ENCODE data around the gene MEF2B. TPM values are rescaled to one million over a fixed set of nuclear protein-coding genes. Genes with fewer than 3 reads are reported as not detected.

MEF2B gene
- total and polyA plus RNA-seq, 4 donors: 0.88 to 3.5 (median 1.7) TPM; not detected in 1

GRCh38 chr19:19209372-19209771, 39.3 kb upstream of the MEF2B start:
- DNase-seq (ENCODE audit: low read depth in 4 of 6, low spot score in 6 of 6): no peak
- peaks cover 4% of the 10 kb centered on the region for H3K36me3 ChIP-seq (ENCODE audit: control insufficient read depth, insufficient read depth, low read length)
- H3K9me3 ChIP-seq (ENCODE audit: control insufficient read depth, insufficient read depth, low read length): no peaks in the 10 kb centered on the region
- peaks cover 77% of the 10 kb centered on the region for H3K4me1 ChIP-seq (ENCODE audit: control insufficient read depth, insufficient read depth, low read length)
- H3K4me3 ChIP-seq (ENCODE audit: low read depth, low read length): no peak overlapping the region
- 67% methylated on average over 9 of the region's 9 CpGs for WGBS (ENCODE audit: insufficient coverage)
- no peaks in the 10 kb centered on the region for H3K27me3 ChIP-seq (ENCODE audit: control insufficient read depth, insufficient read depth, low read length)
- no peak overlapping the region for H3K27ac ChIP-seq (ENCODE audit: low read depth, low read length)

DNA sequence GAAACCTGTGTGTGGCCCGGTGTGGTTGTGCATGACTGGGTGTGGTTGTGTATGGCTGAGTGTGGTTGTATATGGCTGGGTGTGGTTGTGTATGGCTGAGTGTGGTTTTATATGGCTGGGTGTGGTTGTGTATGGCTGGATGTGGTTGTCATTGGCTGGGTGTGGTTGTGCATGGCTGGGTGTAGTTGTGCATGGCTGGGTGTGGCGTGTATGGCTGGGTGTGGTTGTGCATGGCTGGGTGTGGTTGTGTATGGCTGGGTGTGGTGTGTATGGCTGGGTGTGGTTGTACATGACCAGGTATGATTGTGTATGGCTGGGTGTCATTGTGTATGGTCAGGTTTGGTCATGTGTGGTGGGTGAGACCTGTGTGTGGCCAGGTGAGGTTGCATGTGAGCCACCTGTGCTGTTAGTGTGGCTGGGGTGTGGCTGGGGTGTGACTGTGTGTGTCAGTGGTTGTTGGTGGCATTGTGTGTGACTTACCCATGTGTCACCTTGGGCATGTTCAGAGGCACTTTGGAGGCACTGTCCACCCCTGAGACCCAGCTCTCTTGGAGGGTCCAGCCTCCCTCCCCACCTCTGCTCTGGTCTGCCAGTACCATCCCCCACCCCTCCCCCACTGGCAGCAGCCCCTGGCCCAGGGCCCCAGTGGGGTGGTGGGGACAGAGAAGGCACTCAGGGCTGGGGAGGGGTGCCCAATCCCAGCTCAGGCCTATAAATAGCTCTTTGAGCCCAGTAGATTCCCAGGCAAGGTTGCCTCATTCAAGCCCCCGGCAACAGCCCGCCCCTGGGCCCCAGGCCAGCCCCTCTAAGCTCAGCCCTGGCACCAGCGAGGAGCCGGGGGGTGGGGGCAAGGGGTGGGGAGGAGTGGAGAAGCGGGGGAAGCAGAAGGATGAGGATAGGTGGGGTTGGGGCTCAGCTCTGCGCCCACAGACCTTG, 37.8 kb upstream of the MEF2B start:
- 91% methylated on average over 2 of the region's 8 CpGs for WGBS (ENCODE audit: insufficient coverage)
- DNase-seq (ENCODE audit: low read depth in 4 of 6, low spot score in 6 of 6): peak in 4 of 6 donors; percentile 69 to 92 (median 84)
- Histone ChIP-seq H3K27ac (ENCODE audit: low read depth, low read length) (peak overlapping the region; percentile 57), H3K36me3 (ENCODE audit: control insufficient read depth, insufficient read depth, low read length) (no peaks in the 10 kb centered on the region), H3K27me3 (ENCODE audit: control insufficient read depth, insufficient read depth, low read length) (no peaks in the 10 kb centered on the region), H3K4me1 (ENCODE audit: control insufficient read depth, insufficient read depth, low read length) (peaks cover 79% of the 10 kb centered on the region), H3K9me3 (ENCODE audit: control insufficient read depth, insufficient read depth, low read length) (no peaks in the 10 kb centered on the region), H3K4me3 (ENCODE audit: low read depth, low read length) (no peak overlapping the region)

GRCh38 chr19:19206938-19207337, 36.9 kb upstream of the MEF2B start:
- Histone ChIP-seq H3K36me3 (ENCODE audit: control insufficient read depth, insufficient read depth, low read length) (peaks cover 4% of the 10 kb centered on the region), H3K27me3 (ENCODE audit: control insufficient read depth, insufficient read depth, low read length) (no peaks in the 10 kb centered on the region), H3K27ac (ENCODE audit: low read depth, low read length) (peak overlapping the region; percentile 84), H3K4me1 (ENCODE audit: control insufficient read depth, insufficient read depth, low read length) (peaks cover 83% of the 10 kb centered on the region), H3K4me3 (ENCODE audit: low read depth, low read length) (no peak overlapping the region), H3K9me3 (ENCODE audit: control insufficient read depth, insufficient read depth, low read length) (no peaks in the 10 kb centered on the region)
- DNase-seq (ENCODE audit: low read depth in 4 of 6, low spot score in 6 of 6): no peak
- WGBS (ENCODE audit: insufficient coverage): 72% methylated on average over 5 of the region's 5 CpGs

GRCh38 chr19:19205416-19206410, 35.6 kb upstream of the MEF2B start:
- Histone ChIP-seq H3K36me3 (ENCODE audit: control insufficient read depth, insufficient read depth, low read length) (peaks cover 15% of the 10 kb centered on the region), H3K4me1 (ENCODE audit: control insufficient read depth, insufficient read depth, low read length) (peaks cover 76% of the 10 kb centered on the region), H3K27me3 (ENCODE audit: control insufficient read depth, insufficient read depth, low read length) (no peaks in the 10 kb centered on the region), H3K27ac (ENCODE audit: low read depth, low read length) (peak overlapping the region; percentile 84), H3K9me3 (ENCODE audit: control insufficient read depth, insufficient read depth, low read length) (no peaks in the 10 kb centered on the region), H3K4me3 (ENCODE audit: low read depth, low read length) (no peak overlapping the region)
- WGBS (ENCODE audit: insufficient coverage): 29% methylated on average over 11 of the region's 14 CpGs
- DNase-seq (ENCODE audit: low read depth in 4 of 6, low spot score in 6 of 6): peak in 4 of 6 donors; percentile 64 to 92 (median 75)

DNA sequence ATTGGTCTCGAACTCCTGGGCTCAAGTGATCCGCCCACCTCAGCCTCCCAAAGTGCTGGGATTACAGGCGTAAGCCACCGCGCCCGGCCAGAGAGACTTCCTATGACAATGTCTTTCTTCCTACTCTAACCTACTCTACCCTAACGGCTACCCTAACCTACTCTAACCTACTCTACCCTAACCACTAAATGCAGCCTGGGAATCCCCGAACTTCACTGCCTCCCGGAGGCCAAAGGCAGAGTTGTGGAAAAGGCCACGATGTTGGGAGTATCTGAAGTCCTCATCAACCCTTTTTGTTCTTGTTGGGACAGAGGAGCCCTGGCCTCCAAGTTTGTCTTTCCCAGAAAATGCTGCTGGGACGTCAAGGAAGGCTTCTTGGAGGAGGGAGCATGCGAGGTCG, 34.1 kb upstream of the MEF2B start:
- 87% methylated on average over 9 of the region's 13 CpGs for WGBS (ENCODE audit: insufficient coverage)
- DNase-seq (ENCODE audit: low read depth in 4 of 6, low spot score in 6 of 6): no peak
- no peaks in the 10 kb centered on the region for H3K27me3 ChIP-seq (ENCODE audit: control insufficient read depth, insufficient read depth, low read length)
- no peaks in the 10 kb centered on the region for H3K9me3 ChIP-seq (ENCODE audit: control insufficient read depth, insufficient read depth, low read length)
- no peak overlapping the region for H3K4me3 ChIP-seq (ENCODE audit: low read depth, low read length)
- H3K36me3 ChIP-seq (ENCODE audit: control insufficient read depth, insufficient read depth, low read length): peaks cover 23% of the 10 kb centered on the region
- H3K27ac ChIP-seq (ENCODE audit: low read depth, low read length): no peak overlapping the region
- H3K4me1 ChIP-seq (ENCODE audit: control insufficient read depth, insufficient read depth, low read length): peaks cover 70% of the 10 kb centered on the region

DNA sequence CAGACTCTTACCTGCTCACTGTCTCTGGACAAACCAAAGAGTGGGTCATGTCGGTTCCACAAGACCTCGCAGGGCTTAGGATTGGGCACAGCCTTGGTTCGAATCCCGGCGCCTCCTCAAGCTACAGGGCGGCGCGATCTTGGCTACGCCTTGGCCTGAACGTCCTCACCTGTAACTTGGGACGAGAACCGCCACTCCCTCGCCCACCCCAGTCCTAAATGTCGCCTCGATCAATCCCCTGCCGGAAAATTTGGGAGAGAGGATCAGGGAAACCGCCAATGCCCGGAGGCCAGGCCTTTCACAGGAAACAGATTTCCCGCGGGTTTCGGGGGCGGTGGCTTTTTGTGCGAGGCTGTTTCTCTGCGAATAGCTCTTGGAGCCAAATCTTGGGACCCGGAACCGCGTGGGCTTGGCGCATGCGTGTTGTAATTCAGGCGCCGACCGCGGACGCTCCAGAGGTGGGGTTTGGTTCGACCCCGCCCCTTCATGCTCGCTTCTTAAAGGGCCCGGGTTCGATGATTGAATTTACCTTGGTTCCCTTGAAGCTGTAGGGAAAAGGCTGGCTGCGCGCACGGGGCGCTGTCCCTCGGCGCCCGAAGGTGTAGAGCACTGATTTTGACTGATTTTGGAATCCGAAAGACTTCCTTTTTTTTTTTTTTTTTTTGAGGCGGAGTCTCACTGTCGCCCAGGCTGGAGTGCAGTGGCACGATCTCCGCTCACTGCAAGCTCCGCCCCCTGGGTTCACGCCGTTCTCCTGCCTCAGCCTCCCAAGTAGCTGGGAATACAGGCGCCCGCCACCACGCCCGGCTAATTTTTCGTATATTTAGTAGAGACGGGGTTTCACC, 33.2 kb upstream of the MEF2B start, which contains the start of gene NR2C2AP:
NR2C2AP (minus strand) TSS at position 403 of the 845 bp plus-strand sequence; CDS start at position 49, 354 bp downstream.
- 3% methylated on average over 55 of the region's 60 CpGs for WGBS (ENCODE audit: insufficient coverage)
- DNase-seq (ENCODE audit: low read depth in 4 of 6, low spot score in 6 of 6): peak in 5 of 6 donors; percentile 79 to 98 (median 90)
- Histone ChIP-seq H3K4me1 (ENCODE audit: control insufficient read depth, insufficient read depth, low read length) (peaks cover 62% of the 10 kb centered on the region), H3K27ac (ENCODE audit: low read depth, low read length) (peak within 1 kb of the TSS; percentile 73), H3K36me3 (ENCODE audit: control insufficient read depth, insufficient read depth, low read length) (peaks cover 33% of the 10 kb centered on the region), H3K9me3 (ENCODE audit: control insufficient read depth, insufficient read depth, low read length) (no peaks in the 10 kb centered on the region), H3K4me3 (ENCODE audit: low read depth, low read length) (peak within 1 kb of the TSS; percentile 83), H3K27me3 (ENCODE audit: control insufficient read depth, insufficient read depth, low read length) (no peaks in the 10 kb centered on the region)

DNA sequence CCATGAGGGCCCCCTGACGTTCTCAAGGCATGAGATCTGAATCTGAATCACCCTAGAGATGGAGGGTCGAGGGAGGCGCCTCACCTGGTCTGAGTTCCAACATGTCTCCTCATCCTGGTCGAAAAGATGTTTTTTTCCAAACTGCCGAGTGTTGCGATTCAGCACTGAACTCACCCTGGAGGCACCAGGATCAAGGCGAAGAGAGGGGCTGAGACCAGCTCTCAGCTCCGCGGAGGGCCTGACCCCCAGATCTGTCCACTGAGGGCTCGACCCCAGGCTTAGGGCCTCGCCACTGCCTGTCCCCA, 32.6 kb upstream of the MEF2B start:
- peaks cover 56% of the 10 kb centered on the region for H3K4me1 ChIP-seq (ENCODE audit: control insufficient read depth, insufficient read depth, low read length)
- 20% methylated on average over 11 of the region's 11 CpGs for WGBS (ENCODE audit: insufficient coverage)
- peaks cover 39% of the 10 kb centered on the region for H3K36me3 ChIP-seq (ENCODE audit: control insufficient read depth, insufficient read depth, low read length)
- H3K27ac ChIP-seq (ENCODE audit: low read depth, low read length): peak overlapping the region; percentile 73
- DNase-seq (ENCODE audit: low read depth in 4 of 6, low spot score in 6 of 6): no peak
- H3K4me3 ChIP-seq (ENCODE audit: low read depth, low read length): peak overlapping the region; percentile 83
- no peaks in the 10 kb centered on the region for H3K27me3 ChIP-seq (ENCODE audit: control insufficient read depth, insufficient read depth, low read length)
- no peaks in the 10 kb centered on the region for H3K9me3 ChIP-seq (ENCODE audit: control insufficient read depth, insufficient read depth, low read length)

DNA sequence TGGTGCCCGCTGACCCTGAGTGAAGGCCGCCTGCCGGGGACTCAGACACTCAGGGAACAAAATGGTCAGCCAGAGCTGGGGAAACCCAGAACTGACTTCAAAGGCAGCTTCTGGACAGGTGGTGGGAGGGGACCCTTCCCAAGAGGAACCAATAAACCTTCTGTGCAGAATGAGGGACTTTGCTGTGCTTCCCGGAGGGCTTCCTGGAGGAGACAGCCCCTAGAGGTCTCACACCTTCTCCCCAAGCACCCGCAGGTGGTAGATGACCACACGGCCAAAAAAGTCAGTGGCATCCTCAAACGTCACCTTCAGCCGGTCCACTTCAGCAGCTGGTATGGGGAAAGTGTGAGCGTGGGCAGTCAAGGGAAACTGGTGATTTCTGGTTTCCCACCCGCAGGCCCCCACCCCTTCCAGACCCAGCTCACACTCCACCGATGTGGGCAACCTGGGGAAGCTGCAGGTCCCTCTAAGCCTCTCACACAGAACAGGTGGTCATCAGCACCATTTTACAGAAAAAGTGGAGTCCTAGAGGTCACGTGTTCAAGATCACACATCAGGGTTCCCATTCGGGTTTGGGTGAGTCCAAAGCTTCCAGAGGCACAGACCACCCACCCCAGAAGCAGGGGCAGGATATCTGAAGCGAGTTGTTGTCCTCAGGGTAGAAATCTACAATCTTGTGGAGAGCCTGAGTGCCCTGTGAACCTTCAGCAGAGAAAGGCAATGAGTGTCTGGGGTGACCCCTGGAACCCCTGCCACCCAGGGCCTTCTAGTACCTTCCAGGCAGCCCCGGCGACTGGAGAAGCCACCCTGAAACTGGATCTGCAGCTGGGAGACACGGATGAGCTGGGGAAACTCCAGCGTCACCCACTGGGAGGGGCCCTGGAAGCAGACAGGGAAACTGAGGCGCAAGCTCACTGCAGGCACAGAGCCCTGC, 31.9 kb upstream of the MEF2B start:
- Histone ChIP-seq H3K4me1 (ENCODE audit: control insufficient read depth, insufficient read depth, low read length) (peaks cover 49% of the 10 kb centered on the region), H3K36me3 (ENCODE audit: control insufficient read depth, insufficient read depth, low read length) (peaks cover 46% of the 10 kb centered on the region), H3K9me3 (ENCODE audit: control insufficient read depth, insufficient read depth, low read length) (no peaks in the 10 kb centered on the region), H3K4me3 (ENCODE audit: low read depth, low read length) (no peak overlapping the region), H3K27ac (ENCODE audit: low read depth, low read length) (no peak overlapping the region), H3K27me3 (ENCODE audit: control insufficient read depth, insufficient read depth, low read length) (no peaks in the 10 kb centered on the region)
- WGBS (ENCODE audit: insufficient coverage): 76% methylated on average over 9 of the region's 19 CpGs
- DNase-seq (ENCODE audit: low read depth in 4 of 6, low spot score in 6 of 6): no peak

All from spinal cord (tissue), 10 donors.